ENCODE results near the gene ELMO1.

GRCh38 chr7:37180828-37181549 is 267.7 kb downstream of the ELMO1 start:
- TF ChIP-seq CTCF (IDR thresholded peaks at IDR 0.05; ENCODE audit: poor library complexity) (no peak), EZH2phosphoT487 (IDR thresholded peaks at IDR 0.05; ENCODE audit: low read depth, severe bottlenecking, unreplicated experiment) (no peak), EZH2 (IDR thresholded peaks at IDR 0.05; ENCODE audit: borderline replicate concordance) (no peak)

All from hepatocyte (in vitro differentiated cells).